MM.1S (cell line): ENCODE measurements around the gene ZC3H4.

Experiments used
- DNase-seq: peaks from one replicate; pipeline ENCODE4 v3.0.0-alpha.2; 2015
- H2AFZ ChIP-seq: fragments of 300-600 bp; sonication (generic); 2 replicates; pipeline ENCODE4 v1.6.0; 2016; ENCODE audit warnings: antibody characterized with exemption, low read length
- H3F3A ChIP-seq: fragments of 300-600 bp; sonication (generic); 2 replicates; pipeline ENCODE4 v1.6.1; 2016; ENCODE audit warnings: mild to moderate bottlenecking, antibody characterized with exemption, low read length, moderate library complexity, mixed read lengths; ENCODE audit not compliant: insufficient read depth
- H3K27ac ChIP-seq: fragments of 300-600 bp; sonication (generic); 2 replicates; pipeline ENCODE4 v1.5.1; 2016; ENCODE audit warnings: mild to moderate bottlenecking, low read length
- H3K27me3 ChIP-seq: fragments of 300-600 bp; sonication (generic); replicated peaks from 2 replicates; pipeline ENCODE4 v1.6.0; 2016; ENCODE audit warnings: low read length; ENCODE audit not compliant: insufficient read depth
- H3K36me3 ChIP-seq: fragments of 300-600 bp; sonication (generic); replicated peaks from 2 replicates; pipeline ENCODE4 v1.6.1; 2016; ENCODE audit warnings: mild to moderate bottlenecking, low read length, mixed read lengths; ENCODE audit not compliant: insufficient read depth
- H3K4me1 ChIP-seq: fragments of 300-600 bp; sonication (generic); 2 replicates; pipeline ENCODE4 v1.6.1; 2016; ENCODE audit warnings: low read length, mixed read lengths
- H3K4me2 ChIP-seq: fragments of 300-600 bp; sonication (generic); 2 replicates; pipeline ENCODE4 v1.6.0; 2016; ENCODE audit warnings: low read depth, low read length
- H3K4me3 ChIP-seq: fragments of 300-600 bp; sonication (generic); 2 replicates; pipeline ENCODE4 v1.5.1; 2016; ENCODE audit warnings: low read length, mixed read lengths
- H3K79me2 ChIP-seq: fragments of 300-600 bp; sonication (generic); 2 replicates; pipeline ENCODE4 v1.6.1; 2016; ENCODE audit warnings: mixed run types, low read length, mixed read lengths
- H3K9ac ChIP-seq: fragments of 300-600 bp; sonication (generic); 2 replicates; pipeline ENCODE4 v1.6.1; 2016; ENCODE audit warnings: low read length, mixed read lengths
- H3K9me2 ChIP-seq: fragments of 300-600 bp; sonication (generic); replicated peaks from 2 replicates; pipeline ENCODE4 v1.6.1; 2016; ENCODE audit warnings: mild to moderate bottlenecking, low read length, mixed read lengths; ENCODE audit not compliant: insufficient read depth
- H3K9me3 ChIP-seq: fragments of 300-600 bp; sonication (generic); replicated peaks from 2 replicates; pipeline ENCODE4 v1.6.1; 2016; ENCODE audit warnings: mild to moderate bottlenecking, low read length, mixed read lengths; ENCODE audit not compliant: insufficient read depth
- H4K20me1 ChIP-seq: fragments of 300-600 bp; sonication (generic); 2 replicates; pipeline ENCODE4 v1.6.1; 2016; ENCODE audit warnings: mild to moderate bottlenecking, low read length, moderate library complexity, mixed read lengths; ENCODE audit not compliant: insufficient read depth
- CTCF ChIP-seq: fragments of 300-600 bp; sonication (generic); IDR thresholded peaks from 2 replicates; pipeline ENCODE4 v1.5.1; 2016; ENCODE audit warnings: antibody characterized with exemption, low read length, mixed read lengths
- EZH2 ChIP-seq: fragments of 300-600 bp; sonication (generic); optimal IDR thresholded peaks from 2 replicates; pipeline ENCODE3; 2017; ENCODE audit warnings: low read depth, mild to moderate bottlenecking, antibody characterized with exemption, low read length, mixed read lengths
- EZH2phosphoT487 ChIP-seq: fragments of 300-600 bp; sonication (generic); IDR thresholded peaks from 2 replicates; pipeline ENCODE4 v1.6.1; 2018; ENCODE audit warnings: antibody characterized with exemption, low read length

ZC3H4 gene

DNA sequence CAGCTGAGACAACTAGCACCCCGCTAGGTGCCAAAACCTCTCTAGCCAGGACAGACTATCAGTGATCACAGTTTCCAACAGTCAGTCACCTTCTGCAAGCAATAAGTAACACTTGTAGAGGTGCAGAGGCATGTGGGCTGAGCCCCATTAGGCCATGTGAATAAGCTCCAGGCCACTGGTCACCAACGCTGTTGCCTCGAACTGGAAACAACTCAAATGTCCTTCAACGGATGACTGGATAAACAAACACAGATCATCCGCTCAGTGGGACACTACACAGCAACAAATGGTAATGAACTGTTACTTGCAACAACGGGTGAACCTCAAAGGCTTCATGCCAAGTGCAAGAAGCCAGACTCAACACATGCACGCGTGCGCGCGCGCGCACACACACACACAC is 37.6 kb downstream of the ZC3H4 start:
- no peak overlapping the region for H3K4me3 ChIP-seq
- H3K36me3 ChIP-seq = no peaks in the 10 kb centered on the region; the same call in 1 of the 2 replicates
- no peaks in the 10 kb centered on the region for H3K4me1 ChIP-seq
- no peak overlapping the region for H3K27ac ChIP-seq
- H3K79me2 ChIP-seq = peaks cover 29% of the 10 kb centered on the region
- no peaks in the 10 kb centered on the region for H3K9me3 ChIP-seq
- no peaks in the 10 kb centered on the region for H4K20me1 ChIP-seq
- H3K27me3 ChIP-seq = no peaks in the 10 kb centered on the region
- TF ChIP-seq EZH2phosphoT487 (no peak), EZH2 (no peak), CTCF (no peak)
- no peak overlapping the region for H3K9ac ChIP-seq
- no peaks in the 10 kb centered on the region for H3K9me2 ChIP-seq
- no peak overlapping the region for H3K4me2 ChIP-seq
- no peak for DNase-seq
- no peaks in the 10 kb centered on the region for H3F3A ChIP-seq
- no peak overlapping the region for H2AFZ ChIP-seq

GRCh38 chr19:47075179-47075810 is 38.3 kb downstream of the ZC3H4 start:
- Histone ChIP-seq H3K36me3 (no peaks in the 10 kb centered on the region; the same call in 1 of the 2 replicates), H3K9me3 (no peaks in the 10 kb centered on the region), H3K4me3 (no peak overlapping the region), H3K9me2 (no peaks in the 10 kb centered on the region), H2AFZ (no peak overlapping the region), H3F3A (no peaks in the 10 kb centered on the region), H3K79me2 (peaks cover 32% of the 10 kb centered on the region), H3K27me3 (no peaks in the 10 kb centered on the region), H3K4me1 (no peaks in the 10 kb centered on the region), H3K27ac (no peak overlapping the region), H3K9ac (no peak overlapping the region), H4K20me1 (no peaks in the 10 kb centered on the region), H3K4me2 (no peak overlapping the region)
- TF ChIP-seq EZH2 = no peak
- no peak for DNase-seq

- H3K79me2 ChIP-seq = peaks cover 32% of the 10 kb centered on the region
- no peaks in the 10 kb centered on the region for H3K9me2 ChIP-seq
- no peaks in the 10 kb centered on the region for H3K9me3 ChIP-seq
- TF ChIP-seq EZH2 (no peak), EZH2phosphoT487 (no peak), CTCF (no peak)
- no peak overlapping the region for H2AFZ ChIP-seq
- H4K20me1 ChIP-seq = no peaks in the 10 kb centered on the region
- no peak for DNase-seq
- no peak overlapping the region for H3K9ac ChIP-seq
- no peaks in the 10 kb centered on the region for H3F3A ChIP-seq
- no peak overlapping the region for H3K4me2 ChIP-seq
- H3K27ac ChIP-seq = no peak overlapping the region
- H3K4me3 ChIP-seq = no peak overlapping the region
- H3K27me3 ChIP-seq = no peaks in the 10 kb centered on the region
- no peaks in the 10 kb centered on the region; the same call in 1 of the 2 replicates for H3K36me3 ChIP-seq
- H3K4me1 ChIP-seq = no peaks in the 10 kb centered on the region
These were observed 39.0 kb downstream of the ZC3H4 start for GRCh38 chr19:47074621-47075020.

- H2AFZ ChIP-seq = no peak overlapping the region
- H3K4me1 ChIP-seq = no peaks in the 10 kb centered on the region
- H3K36me3 ChIP-seq = no peaks in the 10 kb centered on the region; the same call in 1 of the 2 replicates
- H3K27ac ChIP-seq = no peak overlapping the region
- no peak overlapping the region for H3K4me2 ChIP-seq
- H3K9me3 ChIP-seq = no peaks in the 10 kb centered on the region
- H3K9ac ChIP-seq = no peak overlapping the region
- no peak overlapping the region for H3K4me3 ChIP-seq
- TF ChIP-seq EZH2phosphoT487 (no peak), CTCF (no peak), EZH2 (no peak)
- H3F3A ChIP-seq = no peaks in the 10 kb centered on the region
- H3K79me2 ChIP-seq = peaks cover 32% of the 10 kb centered on the region
- H4K20me1 ChIP-seq = no peaks in the 10 kb centered on the region
- H3K27me3 ChIP-seq = no peaks in the 10 kb centered on the region
- no peaks in the 10 kb centered on the region for H3K9me2 ChIP-seq
- DNase-seq = no peak
These were observed 40.0 kb downstream of the ZC3H4 start for GRCh38 chr19:47073574-47073973.
